Endometrium (tissue), 2 donors: ENCODE measurements around the gene ARHGEF38.

ENCODE experiments used
- FAIRE-seq: peaks from 2 replicates; lab custom pipeline; 2012; peaks lifted over from hg19 to GRCh38; lab: Jason Lieb, UNC
- donor health status: control.
- donor health status: control.

Gene ARHGEF38

GRCh38 chr4:105613306-105613705 is 60.9 kb downstream of the ARHGEF38 start:
- no peak for FAIRE-seq

- FAIRE-seq = no peak
Measured at GRCh38 chr4:105619188-105619931, 66.9 kb downstream of the ARHGEF38 start.

- no peak for FAIRE-seq
Measured at GRCh38 chr4:105620640-105621323, 68.4 kb downstream of the ARHGEF38 start.

GRCh38 chr4:105622269-105622668 is 69.8 kb downstream of the ARHGEF38 start:
- no peak for FAIRE-seq

- no peak for FAIRE-seq
Measured at GRCh38 chr4:105623099-105623498, 70.7 kb downstream of the ARHGEF38 start.

- FAIRE-seq = no peak
Measured at GRCh38 chr4:105624530-105624929, 72.1 kb downstream of the ARHGEF38 start.

- peak; percentile 61 for FAIRE-seq
Measured at GRCh38 chr4:105625214-105625613, 72.8 kb downstream of the ARHGEF38 start.

- no peak for FAIRE-seq
Measured at GRCh38 chr4:105626846-105627245, 74.4 kb downstream of the ARHGEF38 start.

- FAIRE-seq = no peak
Measured at GRCh38 chr4:105627620-105628019, 75.2 kb downstream of the ARHGEF38 start.

GRCh38 chr4:105630670-105631655 is 78.5 kb downstream of the ARHGEF38 start:
- FAIRE-seq = no peak

- FAIRE-seq = no peak
Measured at GRCh38 chr4:105631818-105632400, 79.5 kb downstream of the ARHGEF38 start.

GRCh38 chr4:105632599-105632998 is 80.2 kb downstream of the ARHGEF38 start:
- no peak for FAIRE-seq

GRCh38 chr4:105633241-105633640 is 80.8 kb downstream of the ARHGEF38 start:
- FAIRE-seq = no peak

- no peak for FAIRE-seq
Measured at GRCh38 chr4:105634402-105635080, 82.1 kb downstream of the ARHGEF38 start.

GRCh38 chr4:105637408-105638176 is 85.2 kb downstream of the ARHGEF38 start:
- FAIRE-seq = no peak

- no peak for FAIRE-seq
Measured at GRCh38 chr4:105641845-105642244, 89.4 kb downstream of the ARHGEF38 start.

GRCh38 chr4:105644257-105644656 is 91.8 kb downstream of the ARHGEF38 start:
- FAIRE-seq = no peak

GRCh38 chr4:105645440-105645839 is 93.0 kb downstream of the ARHGEF38 start:
- no peak for FAIRE-seq

GRCh38 chr4:105650190-105650589 is 97.8 kb downstream of the ARHGEF38 start:
- no peak for FAIRE-seq

- FAIRE-seq = no peak
Measured at GRCh38 chr4:105651884-105652283, 99.5 kb downstream of the ARHGEF38 start.
